ENCODE data around the gene KIAA0586.

GRCh38 chr14:58535044-58535443 is 107.5 kb downstream of the KIAA0586 start:
- TF ChIP-seq POLR2A (IDR thresholded peaks at IDR 0.05; ENCODE audit: low read depth, low read length) (no peak), CTCF (IDR thresholded peaks at IDR 0.05 in 2 of 3, conservative IDR thresholded peaks at IDR 0.05 in 1 of 3; ENCODE audit: control insufficient read depth in 2 of 3, extremely low read depth in 1 of 3, insufficient read depth in 1 of 3, low read depth in 3 of 3, low read length in 3 of 3) (no peak)

Measured in GM12878 (cell line).